HG02981 (cell line): ENCODE results near the gene APOA5.
"Not testable (repeated sequence)": the region's sequence is repeated elsewhere in the genome, so short reads cannot be mapped to it uniquely, and the experiment has no call there.

Experiments
- ATAC-seq: cut with Tn5 transposase; IDR thresholded peaks from one replicate; pipeline ENCODE4 v1.9.1; 2021; ENCODE audit warnings: mild to moderate bottlenecking, moderate library complexity; ENCODE audit not compliant: unreplicated experiment

Gene APOA5

GRCh38 chr11:116776522-116776984, 15.1 kb downstream of the APOA5 start:
- ATAC-seq = no peak

GRCh38 chr11:116775975-116776374, 15.7 kb downstream of the APOA5 start:
- no peak for ATAC-seq

GRCh38 chr11:116774661-116775060, 17.0 kb downstream of the APOA5 start:
- ATAC-seq = no peak

- ATAC-seq = peak; percentile 26
Observed at GRCh38 chr11:116773203-116774097, 18.2 kb downstream of the APOA5 start.

- ATAC-seq = peak; percentile 85
Observed at GRCh38 chr11:116772443-116773202, 19.1 kb downstream of the APOA5 start, which contains the start of gene BUD13. TSS of gene BUD13 (minus strand) at chr11:116772987. CDS start at chr11:116772964, 23 bp downstream.

- no peak for ATAC-seq
Observed at GRCh38 chr11:116771935-116772334, 19.7 kb downstream of the APOA5 start.

- ATAC-seq = no peak
Observed at GRCh38 chr11:116762132-116762531, 29.5 kb downstream of the APOA5 start.

GRCh38 chr11:116756044-116756443, 35.6 kb downstream of the APOA5 start:
- ATAC-seq = not testable (repeated sequence)

- no peak for ATAC-seq
Observed at GRCh38 chr11:116750070-116750718, 41.5 kb downstream of the APOA5 start.

- ATAC-seq = no peak
Observed at GRCh38 chr11:116742104-116742503, 49.6 kb downstream of the APOA5 start.

- no peak for ATAC-seq
Observed at GRCh38 chr11:116740741-116741140, 50.9 kb downstream of the APOA5 start.
